ENCODE data around the gene LEP. TPM values are rescaled to one million over a fixed set of nuclear protein-coding genes. Genes with fewer than 3 reads are reported as not detected.

The LEP gene
- total and polyA plus RNA-seq, 9 of the 15 experiments (the other 6 are each of a cell fraction or from before 2014, with no cell fraction given) = not detected

GRCh38 chr7:128209229-128210035 lies 31.6 kb upstream of the LEP start (continued):
- TF ChIP-seq MAZ (CRISPR knock-in tag; conservative IDR thresholded peaks at IDR 0.05 in 1 of 2, IDR thresholded peaks at IDR 0.05 in 1 of 2) = peak; percentile 48 to 51; a peak in 2 of 4 replicates
- 0 out of 2 replicates have a peak, but pooled peaks have one; percentile 9 for TF ChIP-seq BCL6 (CRISPR knock-in tag; IDR thresholded peaks at IDR 0.05)
- TF ChIP-seq, protein P1, sequence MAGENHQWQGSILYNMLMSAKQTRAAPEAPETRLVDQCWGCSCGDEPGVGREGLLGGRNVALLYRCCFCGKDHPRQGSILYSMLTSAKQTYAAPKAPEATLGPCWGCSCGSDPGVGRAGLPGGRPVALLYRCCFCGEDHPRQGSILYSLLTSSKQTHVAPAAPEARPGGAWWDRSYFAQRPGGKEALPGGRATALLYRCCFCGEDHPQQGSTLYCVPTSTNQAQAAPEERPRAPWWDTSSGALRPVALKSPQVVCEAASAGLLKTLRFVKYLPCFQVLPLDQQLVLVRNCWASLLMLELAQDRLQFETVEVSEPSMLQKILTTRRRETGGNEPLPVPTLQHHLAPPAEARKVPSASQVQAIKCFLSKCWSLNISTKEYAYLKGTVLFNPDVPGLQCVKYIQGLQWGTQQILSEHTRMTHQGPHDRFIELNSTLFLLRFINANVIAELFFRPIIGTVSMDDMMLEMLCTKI (IDR thresholded peaks at IDR 0.05; ENCODE audit: partially characterized antibody) = no peak
- peak; percentile 98 for TF ChIP-seq ARID2 (IDR thresholded peaks at IDR 0.05)
- TF ChIP-seq ZNF217 (CRISPR knock-in tag; IDR thresholded peaks at IDR 0.05) = no peak
- no peak for TF ChIP-seq NFXL1 (CRISPR knock-in tag; IDR thresholded peaks at IDR 0.05)
- TF ChIP-seq ZNF583 (CRISPR knock-in tag; IDR thresholded peaks at IDR 0.05) = no peak
- no peak for TF ChIP-seq RAD51 (IDR thresholded peaks at IDR 0.05; ENCODE audit: borderline replicate concordance, low read depth)
- no peak for TF ChIP-seq NEUROD1 (IDR thresholded peaks at IDR 0.05; ENCODE audit: borderline replicate concordance, low read depth, low read length, partially characterized antibody)
- peak; percentile 77; the same call in 1 of the 2 replicates for TF ChIP-seq ZNF316 (IDR thresholded peaks at IDR 0.05)
- TF ChIP-seq ZNF785 (CRISPR knock-in tag; IDR thresholded peaks at IDR 0.05) = no peak
- peak; percentile 80 for TF ChIP-seq CTBP1 (IDR thresholded peaks at IDR 0.05; ENCODE audit: borderline replicate concordance)
- TF ChIP-seq HCFC1 (IDR thresholded peaks at IDR 0.05; ENCODE audit: low read depth, low read length) = peak; percentile 54
- TF ChIP-seq ZNF232 (CRISPR knock-in tag; IDR thresholded peaks at IDR 0.05) = no peak
- TF ChIP-seq RAD21 (CRISPR knock-in tag; conservative IDR thresholded peaks at IDR 0.05 in 1 of 2, IDR thresholded peaks at IDR 0.05 in 1 of 2) = peak; percentile 99 to 100
- TF ChIP-seq, protein P2, sequence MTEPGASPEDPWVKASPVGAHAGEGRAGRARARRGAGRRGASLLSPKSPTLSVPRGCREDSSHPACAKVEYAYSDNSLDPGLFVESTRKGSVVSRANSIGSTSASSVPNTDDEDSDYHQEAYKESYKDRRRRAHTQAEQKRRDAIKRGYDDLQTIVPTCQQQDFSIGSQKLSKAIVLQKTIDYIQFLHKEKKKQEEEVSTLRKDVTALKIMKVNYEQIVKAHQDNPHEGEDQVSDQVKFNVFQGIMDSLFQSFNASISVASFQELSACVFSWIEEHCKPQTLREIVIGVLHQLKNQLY (CRISPR knock-in tag; conservative IDR thresholded peaks at IDR 0.05) = no peak
- no peak for TF ChIP-seq NCOA4 (IDR thresholded peaks at IDR 0.05; ENCODE audit: partially characterized antibody)
- TF ChIP-seq ZNF507 (tag; conservative IDR thresholded peaks at IDR 0.05) = no peak
- TF ChIP-seq TCFL5 (CRISPR knock-in tag; conservative IDR thresholded peaks at IDR 0.05) = no peak
- TF ChIP-seq ZNF561 (CRISPR knock-in tag; conservative IDR thresholded peaks at IDR 0.05) = no peak
- TF ChIP-seq RNF2 (IDR thresholded peaks at IDR 0.05) = no peak
- TF ChIP-seq ZNF445 (CRISPR knock-in tag; IDR thresholded peaks at IDR 0.05; ENCODE audit: low read depth) = no peak
- TF ChIP-seq ZNF696 (CRISPR knock-in tag; conservative IDR thresholded peaks at IDR 0.05) = no peak
- no peak for TF ChIP-seq ZNF79 (CRISPR knock-in tag; IDR thresholded peaks at IDR 0.05; ENCODE audit: low read depth)
- TF ChIP-seq, protein P3, sequence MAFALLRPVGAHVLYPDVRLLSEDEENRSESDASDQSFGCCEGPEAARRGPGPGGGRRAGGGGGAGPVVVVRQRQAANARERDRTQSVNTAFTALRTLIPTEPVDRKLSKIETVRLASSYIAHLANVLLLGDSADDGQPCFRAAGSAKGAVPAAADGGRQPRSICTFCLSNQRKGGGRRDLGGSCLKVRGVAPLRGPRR (CRISPR knock-in tag; IDR thresholded peaks at IDR 0.05) = no peak
- TF ChIP-seq PRMT5 (CRISPR knock-in tag; IDR thresholded peaks at IDR 0.05) = no peak
- TF ChIP-seq STAG1 (CRISPR knock-in tag; IDR thresholded peaks at IDR 0.05; ENCODE audit: borderline replicate concordance) = peak; percentile 100
- peak; percentile 93 for TF ChIP-seq NFE2 (IDR thresholded peaks at IDR 0.05; ENCODE audit: low read depth)
- no peak for TF ChIP-seq PTBP1 (IDR thresholded peaks at IDR 0.05; ENCODE audit: low read depth, low read length)
